D721Med (cell line): ENCODE measurements around the gene KIF22.

Experiments
- DNase-seq: peaks from one replicate; pipeline ENCODE4 v3.0.0; 2011; ENCODE audit warnings: low spot score; ENCODE audit not compliant: insufficient read length
- FAIRE-seq: peaks from 2 replicates; lab custom pipeline; 2011; peaks lifted over from hg19 to GRCh38; lab: Jason Lieb, UNC
- TF ChIP-seq, protein P1 (sequence below): IDR thresholded peaks from 2 replicates; pipeline ENCODE4 v1.5.1; 2012; ENCODE audit warnings: mild to moderate bottlenecking, control low read depth; ENCODE audit not compliant: insufficient read depth; ENCODE audit errors: missing control alignments

Gene KIF22

DNA sequence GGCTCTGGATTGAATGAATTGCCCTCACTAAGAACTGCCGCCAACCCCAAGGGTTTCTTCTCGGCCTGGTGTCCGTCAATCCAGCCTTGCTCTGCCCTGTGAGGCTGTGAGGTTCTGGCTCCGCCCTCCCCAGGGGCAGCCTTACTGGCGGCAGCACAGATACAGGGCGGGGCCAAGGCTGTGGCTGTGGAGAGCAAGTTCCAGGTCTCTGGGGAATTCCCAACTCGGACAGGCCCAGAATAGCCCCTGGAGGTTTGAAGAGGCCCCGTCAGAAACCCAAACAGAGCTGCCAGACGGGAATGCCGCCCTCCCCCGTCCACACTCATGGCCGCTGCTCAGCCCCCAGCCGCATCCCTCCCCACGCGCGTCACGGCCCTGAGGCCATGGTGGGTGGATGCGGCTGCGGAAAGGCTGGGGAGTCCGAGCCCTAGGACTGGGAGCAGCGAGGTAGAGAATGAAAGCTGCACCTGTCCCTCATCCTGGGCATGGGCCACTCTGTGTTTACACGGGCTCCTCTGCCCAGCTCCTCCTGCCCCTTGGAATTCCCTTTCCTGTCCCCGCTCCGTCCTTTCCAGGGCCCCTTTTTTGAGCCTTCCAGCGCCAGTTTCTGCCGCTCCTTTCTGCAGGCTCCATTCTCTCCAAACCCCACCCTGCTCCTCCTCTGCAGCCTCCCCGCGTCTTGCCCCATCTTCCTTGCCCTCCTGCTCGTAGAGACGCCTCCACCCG, 20.8 kb downstream of the KIF22 start:
- DNase-seq (peak; percentile 85), FAIRE-seq (peak; percentile 25)
- TF ChIP-seq, protein P1, sequence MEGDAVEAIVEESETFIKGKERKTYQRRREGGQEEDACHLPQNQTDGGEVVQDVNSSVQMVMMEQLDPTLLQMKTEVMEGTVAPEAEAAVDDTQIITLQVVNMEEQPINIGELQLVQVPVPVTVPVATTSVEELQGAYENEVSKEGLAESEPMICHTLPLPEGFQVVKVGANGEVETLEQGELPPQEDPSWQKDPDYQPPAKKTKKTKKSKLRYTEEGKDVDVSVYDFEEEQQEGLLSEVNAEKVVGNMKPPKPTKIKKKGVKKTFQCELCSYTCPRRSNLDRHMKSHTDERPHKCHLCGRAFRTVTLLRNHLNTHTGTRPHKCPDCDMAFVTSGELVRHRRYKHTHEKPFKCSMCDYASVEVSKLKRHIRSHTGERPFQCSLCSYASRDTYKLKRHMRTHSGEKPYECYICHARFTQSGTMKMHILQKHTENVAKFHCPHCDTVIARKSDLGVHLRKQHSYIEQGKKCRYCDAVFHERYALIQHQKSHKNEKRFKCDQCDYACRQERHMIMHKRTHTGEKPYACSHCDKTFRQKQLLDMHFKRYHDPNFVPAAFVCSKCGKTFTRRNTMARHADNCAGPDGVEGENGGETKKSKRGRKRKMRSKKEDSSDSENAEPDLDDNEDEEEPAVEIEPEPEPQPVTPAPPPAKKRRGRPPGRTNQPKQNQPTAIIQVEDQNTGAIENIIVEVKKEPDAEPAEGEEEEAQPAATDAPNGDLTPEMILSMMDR: no peak

DNA sequence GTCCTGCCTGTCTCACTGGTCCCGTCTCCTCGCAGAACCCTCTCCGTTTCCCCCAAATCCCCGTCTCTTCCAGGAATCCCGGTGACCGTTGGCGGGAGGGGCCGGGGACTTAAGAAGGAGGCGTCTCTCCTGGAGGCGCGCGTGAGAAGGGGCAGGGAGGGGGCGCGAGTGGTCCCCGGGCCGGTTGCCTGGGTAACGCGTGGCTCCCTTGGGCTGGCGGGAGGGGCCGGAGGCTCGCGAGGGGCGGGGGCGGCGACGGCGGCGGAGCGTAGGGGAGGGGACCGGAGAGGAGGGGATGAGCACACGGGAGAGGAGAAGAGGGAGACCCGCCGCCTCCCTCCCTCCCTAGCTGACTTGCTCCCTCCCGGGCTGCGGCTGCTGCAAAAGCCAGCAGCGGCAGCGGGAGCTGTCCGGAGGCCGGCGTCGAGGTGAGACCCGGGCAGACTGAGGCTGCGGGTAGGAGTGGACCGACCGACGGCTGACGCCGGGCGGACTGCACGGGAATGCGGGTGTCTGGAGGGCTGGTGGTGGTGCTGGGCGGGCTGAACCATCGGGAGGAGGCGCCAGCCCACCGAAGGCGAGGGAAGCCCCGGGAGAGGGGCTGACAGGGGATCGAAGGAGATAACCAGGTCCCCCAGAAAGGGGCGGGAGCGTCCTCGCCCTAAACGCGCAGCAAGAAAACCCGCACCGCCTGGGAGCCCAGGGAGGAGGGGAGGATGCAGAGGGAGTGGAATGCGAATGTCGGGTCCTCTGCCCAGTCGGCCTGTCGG, 21.5 kb downstream of the KIF22 start, which contains the start of gene PRRT2:
Gene PRRT2 (plus strand): TSS at position 298 of the 770 bp plus-strand sequence. CDS start 862 bp downstream, outside the sequence.
- no peak for FAIRE-seq

DNA sequence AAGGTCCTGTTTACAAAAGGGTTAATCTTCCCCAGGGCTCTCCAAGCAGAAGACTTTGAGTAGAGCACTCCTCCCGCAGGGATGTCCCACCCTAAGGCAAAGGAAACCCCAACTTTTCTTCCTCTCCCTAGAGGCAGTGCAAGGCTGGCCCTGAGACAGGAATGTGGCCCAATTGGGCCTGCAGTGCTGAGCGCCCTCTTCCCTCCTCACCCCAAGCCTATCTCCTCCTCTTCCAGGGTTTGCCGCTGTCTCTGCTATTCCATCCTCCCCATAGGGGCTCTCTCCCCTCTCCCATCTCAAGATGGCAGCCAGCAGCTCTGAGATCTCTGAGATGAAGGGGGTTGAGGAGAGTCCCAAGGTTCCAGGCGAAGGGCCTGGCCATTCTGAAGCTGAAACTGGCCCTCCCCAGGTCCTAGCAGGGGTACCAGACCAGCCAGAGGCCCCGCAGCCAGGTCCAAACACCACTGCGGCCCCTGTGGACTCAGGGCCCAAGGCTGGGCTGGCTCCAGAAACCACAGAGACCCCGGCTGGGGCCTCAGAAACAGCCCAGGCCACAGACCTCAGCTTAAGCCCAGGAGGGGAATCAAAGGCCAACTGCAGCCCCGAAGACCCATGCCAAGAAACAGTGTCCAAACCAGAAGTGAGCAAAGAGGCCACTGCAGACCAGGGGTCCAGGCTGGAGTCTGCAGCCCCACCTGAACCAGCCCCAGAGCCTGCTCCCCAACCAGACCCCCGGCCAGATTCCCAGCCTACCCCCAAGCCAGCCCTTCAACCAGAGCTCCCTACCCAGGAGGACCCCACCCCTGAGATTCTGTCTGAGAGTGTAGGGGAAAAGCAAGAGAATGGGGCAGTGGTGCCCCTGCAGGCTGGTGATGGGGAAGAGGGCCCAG, 22.4 kb downstream of the KIF22 start:
- DNase-seq (no peak), FAIRE-seq (no peak)
- TF ChIP-seq, protein P1: no peak

More for the DNA sequence above, 21.5 kb downstream of the KIF22 start, which contains the start of gene PRRT2:
- TF ChIP-seq, protein P1: no peak
- DNase-seq: peak; percentile 83

DNA sequence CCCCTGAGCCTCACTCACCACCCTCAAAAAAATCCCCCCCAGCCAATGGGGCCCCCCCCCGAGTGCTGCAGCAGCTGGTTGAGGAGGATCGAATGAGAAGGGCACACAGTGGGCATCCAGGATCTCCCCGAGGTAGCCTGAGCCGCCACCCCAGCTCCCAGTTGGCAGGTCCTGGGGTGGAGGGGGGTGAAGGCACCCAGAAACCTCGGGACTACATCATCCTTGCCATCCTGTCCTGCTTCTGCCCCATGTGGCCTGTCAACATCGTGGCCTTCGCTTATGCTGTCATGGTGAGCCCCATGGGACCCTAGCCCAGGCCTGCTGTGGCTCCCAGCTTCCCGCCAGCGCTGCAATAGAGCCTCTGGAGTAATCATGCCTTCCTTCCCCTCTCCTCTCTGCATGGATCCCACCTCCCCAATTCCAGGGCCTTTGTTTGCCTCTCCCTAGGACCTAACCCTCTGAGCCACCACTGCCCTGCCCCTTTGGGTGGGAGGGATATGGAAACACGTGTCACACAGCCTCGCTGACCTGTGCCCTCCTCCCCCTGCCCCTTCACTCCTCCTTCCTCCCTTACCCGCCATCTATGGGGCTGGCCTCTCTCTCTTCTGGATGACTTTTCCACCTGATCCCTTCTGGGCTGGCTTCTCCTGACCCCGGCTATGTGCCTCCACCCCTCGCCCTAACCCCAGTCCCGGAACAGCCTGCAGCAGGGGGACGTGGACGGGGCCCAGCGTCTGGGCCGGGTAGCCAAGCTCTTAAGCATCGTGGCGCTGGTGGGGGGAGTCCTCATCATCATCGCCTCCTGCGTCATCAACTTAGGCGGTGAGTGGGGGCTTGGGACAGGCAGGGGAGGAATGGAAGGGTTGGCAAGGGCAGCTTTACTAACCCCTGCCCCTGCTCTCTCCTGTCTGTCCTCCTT, 23.4 kb downstream of the KIF22 start:
- no peak for DNase-seq
- TF ChIP-seq, protein P1: no peak

DNA sequence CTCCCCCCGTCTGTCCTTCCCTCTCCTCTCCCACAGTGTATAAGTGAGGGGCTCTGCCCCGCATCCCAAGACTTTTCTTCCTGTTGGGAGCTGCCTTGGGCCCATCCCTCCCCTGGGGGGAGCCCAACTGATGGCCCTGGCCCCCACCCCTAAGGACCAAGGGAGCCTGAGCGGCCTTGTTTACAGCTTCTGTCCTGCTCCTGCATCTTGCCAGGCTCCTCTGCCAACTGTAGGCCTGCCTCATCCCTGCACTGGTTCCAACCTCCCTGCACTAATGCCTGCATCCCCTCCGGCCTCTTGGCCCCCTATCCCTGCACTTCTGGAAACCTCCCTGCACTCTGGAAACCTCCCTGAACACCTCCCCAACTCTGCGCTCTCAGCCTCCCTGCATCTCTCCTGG, 24.0 kb downstream of the KIF22 start:
- no peak for DNase-seq
- TF ChIP-seq, protein P1: no peak

More for the DNA sequence above, 23.4 kb downstream of the KIF22 start:
- no peak for FAIRE-seq

More for the DNA sequence above, 24.0 kb downstream of the KIF22 start:
- no peak for FAIRE-seq
